ENCODE measurements around the gene POLDIP3. TPM values are rescaled to one million over a fixed set of nuclear protein-coding genes. Genes with fewer than 3 reads are reported as not detected.

POLDIP3 gene
- total RNA-seq, 1 donor from 2014 or later, result 48.0 TPM

DNA sequence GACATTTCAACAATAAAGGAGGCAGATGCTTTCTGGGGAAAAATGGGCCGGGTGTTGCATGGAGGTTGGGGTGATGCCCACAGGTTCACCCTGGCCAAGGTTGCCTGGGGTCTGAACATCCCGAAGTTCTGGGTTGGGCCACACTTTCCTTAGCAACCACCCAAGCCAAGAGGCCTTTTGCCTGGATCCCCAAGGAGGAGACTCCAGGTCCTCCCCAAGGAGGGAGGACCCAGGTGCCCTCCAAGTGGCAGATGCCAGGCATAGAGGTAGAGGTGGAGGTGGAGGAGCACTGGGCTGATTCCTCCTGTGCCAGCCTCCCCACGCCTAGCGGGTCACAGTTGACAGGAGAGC lies 33.3 kb upstream of the POLDIP3 start:
- peaks cover 55% of the 10 kb centered on the region for H3K4me1 Mint-ChIP-seq (ENCODE audit: low read depth)
- peak overlapping the region; percentile 98 for H3K27ac Mint-ChIP-seq (ENCODE audit: unreplicated experiment)
- no peaks in the 10 kb centered on the region for H3K27me3 Mint-ChIP-seq (ENCODE audit: low read depth)
- H3K4me3 Mint-ChIP-seq (ENCODE audit: unreplicated experiment), result peak overlapping the region; percentile 95
- TF ChIP-seq, protein P1, sequence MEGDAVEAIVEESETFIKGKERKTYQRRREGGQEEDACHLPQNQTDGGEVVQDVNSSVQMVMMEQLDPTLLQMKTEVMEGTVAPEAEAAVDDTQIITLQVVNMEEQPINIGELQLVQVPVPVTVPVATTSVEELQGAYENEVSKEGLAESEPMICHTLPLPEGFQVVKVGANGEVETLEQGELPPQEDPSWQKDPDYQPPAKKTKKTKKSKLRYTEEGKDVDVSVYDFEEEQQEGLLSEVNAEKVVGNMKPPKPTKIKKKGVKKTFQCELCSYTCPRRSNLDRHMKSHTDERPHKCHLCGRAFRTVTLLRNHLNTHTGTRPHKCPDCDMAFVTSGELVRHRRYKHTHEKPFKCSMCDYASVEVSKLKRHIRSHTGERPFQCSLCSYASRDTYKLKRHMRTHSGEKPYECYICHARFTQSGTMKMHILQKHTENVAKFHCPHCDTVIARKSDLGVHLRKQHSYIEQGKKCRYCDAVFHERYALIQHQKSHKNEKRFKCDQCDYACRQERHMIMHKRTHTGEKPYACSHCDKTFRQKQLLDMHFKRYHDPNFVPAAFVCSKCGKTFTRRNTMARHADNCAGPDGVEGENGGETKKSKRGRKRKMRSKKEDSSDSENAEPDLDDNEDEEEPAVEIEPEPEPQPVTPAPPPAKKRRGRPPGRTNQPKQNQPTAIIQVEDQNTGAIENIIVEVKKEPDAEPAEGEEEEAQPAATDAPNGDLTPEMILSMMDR (IDR thresholded peaks at IDR 0.05), result no peak
- DNase-seq (ENCODE audit: low spot score), result no peak
- H3K9me3 Mint-ChIP-seq (ENCODE audit: low read depth), result no peaks in the 10 kb centered on the region
- H3K36me3 Mint-ChIP-seq (ENCODE audit: low read depth), result no peaks in the 10 kb centered on the region

DNA sequence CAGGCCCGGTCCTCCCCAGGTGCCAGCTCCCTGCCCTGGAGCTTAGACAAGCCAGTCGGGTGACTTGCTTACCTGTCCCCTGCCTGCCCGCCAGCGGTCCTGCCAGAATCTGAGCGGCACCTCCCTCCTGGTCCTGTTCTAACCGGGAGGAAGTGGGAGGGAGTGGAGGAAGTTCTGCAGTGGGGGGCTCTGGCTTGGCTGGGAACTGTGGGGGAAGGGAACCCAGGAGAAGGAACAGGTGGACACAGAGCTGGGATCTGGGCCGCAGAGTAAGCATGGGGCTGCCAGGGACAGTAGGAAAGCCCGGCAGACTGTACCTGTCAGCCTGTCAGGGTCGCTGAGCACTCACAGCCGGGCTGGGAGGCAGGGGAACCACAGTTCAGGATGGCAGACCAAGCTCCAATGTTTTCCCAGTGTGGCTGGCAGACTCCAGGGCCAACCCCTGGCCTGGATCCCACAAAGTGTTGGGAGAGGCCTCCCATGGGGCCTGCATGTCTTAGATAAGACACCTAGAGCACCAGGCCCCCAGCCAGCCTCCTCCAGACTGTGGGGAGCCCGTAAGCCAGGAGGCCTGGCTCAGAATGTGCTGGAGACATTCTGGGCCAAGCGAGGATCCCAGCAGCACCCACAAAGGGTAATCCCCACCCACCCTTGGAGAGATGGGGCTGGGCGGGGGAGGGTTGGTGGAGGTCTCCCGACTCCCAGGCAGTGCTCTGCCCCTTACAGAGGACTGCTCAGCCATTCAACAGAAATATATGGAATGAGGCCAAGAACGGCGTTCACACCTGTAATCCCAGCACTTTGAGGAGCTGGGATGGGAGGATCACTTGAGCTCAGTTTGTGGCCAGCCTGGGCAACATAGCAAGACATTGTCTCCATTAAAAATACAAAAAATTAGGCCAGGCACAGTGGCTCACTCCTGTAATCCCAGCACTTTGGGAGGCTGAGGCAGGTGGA lies 32.2 kb upstream of the POLDIP3 start:
- H3K36me3 Mint-ChIP-seq (ENCODE audit: low read depth), result no peaks in the 10 kb centered on the region
- peak overlapping the region; percentile 98 for H3K27ac Mint-ChIP-seq (ENCODE audit: unreplicated experiment)
- TF ChIP-seq, protein P1 (IDR thresholded peaks at IDR 0.05), result no peak
- no peaks in the 10 kb centered on the region for H3K27me3 Mint-ChIP-seq (ENCODE audit: low read depth)
- peak overlapping the region; percentile 95 for H3K4me3 Mint-ChIP-seq (ENCODE audit: unreplicated experiment)
- H3K9me3 Mint-ChIP-seq (ENCODE audit: low read depth), result no peaks in the 10 kb centered on the region
- DNase-seq (ENCODE audit: low spot score), result peak; percentile 83
- H3K4me1 Mint-ChIP-seq (ENCODE audit: low read depth), result peaks cover 67% of the 10 kb centered on the region

DNA sequence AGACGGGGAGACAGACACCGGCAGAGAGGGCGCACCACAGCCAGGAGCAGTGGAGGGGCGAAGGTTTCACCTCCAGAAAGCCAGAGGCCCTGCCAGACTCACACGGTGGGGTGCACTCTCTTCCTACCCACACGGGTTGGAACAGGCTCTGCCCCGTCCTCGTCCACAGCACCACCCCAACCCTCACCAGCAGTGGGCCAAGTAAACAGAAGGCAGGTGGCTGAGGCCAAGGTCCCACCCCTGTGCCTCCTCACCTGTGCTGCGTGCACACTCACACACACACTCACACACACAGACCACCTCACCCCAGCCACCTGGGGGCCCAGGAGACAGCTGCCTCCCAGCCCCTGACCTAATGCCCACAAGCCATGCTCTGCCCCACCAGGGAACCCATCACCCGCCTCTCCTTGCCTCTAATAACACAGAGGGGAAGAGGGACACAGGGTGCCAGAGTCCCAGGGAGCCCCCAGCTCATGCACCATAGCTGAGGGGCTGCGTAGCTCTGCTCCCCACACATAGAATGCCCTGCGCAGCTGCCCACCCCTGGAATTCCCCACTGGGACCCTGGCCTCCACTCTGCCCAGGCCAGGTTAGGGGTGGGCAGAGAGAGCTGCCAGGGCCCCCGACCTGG lies 31.4 kb upstream of the POLDIP3 start:
- Mint-ChIP-seq H3K4me3 (ENCODE audit: unreplicated experiment) (peak overlapping the region; percentile 95), H3K36me3 (ENCODE audit: low read depth) (no peaks in the 10 kb centered on the region), H3K27me3 (ENCODE audit: low read depth) (no peaks in the 10 kb centered on the region), H3K9me3 (ENCODE audit: low read depth) (no peaks in the 10 kb centered on the region), H3K4me1 (ENCODE audit: low read depth) (peaks cover 72% of the 10 kb centered on the region), H3K27ac (ENCODE audit: unreplicated experiment) (peak overlapping the region; percentile 96)
- TF ChIP-seq, protein P1 (IDR thresholded peaks at IDR 0.05), result no peak
- peak; percentile 83 for DNase-seq (ENCODE audit: low spot score)

DNA sequence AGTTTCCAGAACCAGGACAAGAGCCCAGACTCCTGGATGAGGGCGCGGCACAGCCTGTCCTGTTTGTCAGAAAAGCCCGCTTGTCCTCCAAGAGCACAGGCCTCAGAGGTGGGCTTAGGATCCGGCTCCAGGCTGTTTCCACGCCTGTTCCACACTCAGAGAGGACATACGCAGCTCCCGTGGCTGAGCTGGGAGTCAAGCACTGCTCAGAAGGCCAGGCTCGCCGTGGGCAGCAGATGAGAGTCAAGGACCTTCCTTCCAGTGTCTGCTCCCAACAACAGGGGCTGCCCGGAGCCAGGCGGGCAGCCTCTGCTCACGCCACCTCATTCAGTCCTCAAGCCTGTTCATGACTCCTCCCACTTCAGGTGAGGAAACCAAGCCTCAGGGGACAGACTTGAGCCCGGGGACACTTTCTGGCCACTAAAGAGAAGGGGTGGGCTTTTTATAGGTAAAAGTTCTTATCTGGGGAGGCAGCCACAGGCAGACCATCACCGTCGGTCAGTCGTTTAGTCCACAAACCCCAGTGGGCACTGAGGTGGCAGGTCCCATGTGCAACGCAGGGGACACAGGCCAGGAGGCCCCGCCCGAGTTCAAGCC lies 30.8 kb upstream of the POLDIP3 start:
- Mint-ChIP-seq H3K4me3 (ENCODE audit: unreplicated experiment) (peak overlapping the region; percentile 53), H3K9me3 (ENCODE audit: low read depth) (no peaks in the 10 kb centered on the region), H3K27ac (ENCODE audit: unreplicated experiment) (peak overlapping the region; percentile 96), H3K36me3 (ENCODE audit: low read depth) (no peaks in the 10 kb centered on the region), H3K4me1 (ENCODE audit: low read depth) (peaks cover 77% of the 10 kb centered on the region), H3K27me3 (ENCODE audit: low read depth) (no peaks in the 10 kb centered on the region)
- peak; percentile 79 for DNase-seq (ENCODE audit: low spot score)
- TF ChIP-seq, protein P1 (IDR thresholded peaks at IDR 0.05), result no peak

Data from chondrocyte (in vitro differentiated cells).